Caco-2 (cell line): ENCODE data around the gene ZC3HAV1. TPM values are rescaled to one million over a fixed set of nuclear protein-coding genes. Genes with fewer than 3 reads are reported as not detected.
A peak's percentile ranks its signal among the peaks of the same experiment; 100 is the strongest.

ENCODE experiments used
- BruUV-seq: library from RNA; stranded (reverse); fragments of 400-500 nt; replicated peaks from 2 replicates; lab custom pipeline; 2021; lab: Mats Ljungman, UMichigan
- CTCF ChIA-PET: fragments of 300-600 bp; sonication (Branson Sonifier 250); formaldehyde crosslinking; loops from one replicate; lab custom pipeline; 2022; ENCODE audit warnings: antibody characterized with exemption; lab: Charles Lee
- POLR2A ChIA-PET: fragments of 300-600 bp; sonication (Branson Sonifier 250); formaldehyde crosslinking; loops from one replicate; lab custom pipeline; 2022; ENCODE audit warnings: antibody characterized with exemption; lab: Charles Lee
- DNase-seq, 2 experiments: peaks; one replicate each; pipeline versions ENCODE4 v3.0.0 to v3.0.0-alpha.2; 2020 to 2022
- H3K27me3 ChIP-seq: replicated peaks from 2 replicates; pipeline ENCODE4 v1.6.0; 2011; ENCODE audit warnings: low read length; ENCODE audit not compliant: control insufficient read depth, insufficient read depth
- H3K36me3 ChIP-seq: 2 replicates; pipeline ENCODE4 v1.5.1; 2011; ENCODE audit warnings: low read length; ENCODE audit not compliant: control insufficient read depth, insufficient read depth
- H3K4me1 ChIP-seq: fragments of 250-450 bp; sonication (Bioruptor Pico); 2 replicates; pipeline ENCODE4 v1.5.1; 2020; ENCODE audit warnings: mild to moderate bottlenecking
- H3K4me3 ChIP-seq: 2 replicates; pipeline ENCODE4 v1.5.1; 2011; ENCODE audit warnings: low read depth, mild to moderate bottlenecking, control low read depth, low read length
- H3K9me3 ChIP-seq: fragments of 250-450 bp; sonication (Bioruptor Pico); 2 replicates; pipeline ENCODE4 v1.5.1; 2020; ENCODE audit warnings: mild to moderate bottlenecking, moderate library complexity
- H3K27ac Mint-ChIP-seq: one replicate; pipeline ENCODE4 v1.8.0; 2022; ENCODE audit warnings: mixed read lengths; ENCODE audit not compliant: unreplicated experiment
- H3K27me3 Mint-ChIP-seq: one replicate; pipeline ENCODE4 v1.8.0; 2022; ENCODE audit warnings: mixed read lengths; ENCODE audit not compliant: insufficient read depth, unreplicated experiment
- H3K36me3 Mint-ChIP-seq: one replicate; pipeline ENCODE4 v1.8.0; 2022; ENCODE audit warnings: mild to moderate bottlenecking, mixed read lengths; ENCODE audit not compliant: insufficient read depth, unreplicated experiment
- H3K4me1 Mint-ChIP-seq: one replicate; pipeline ENCODE4 v1.8.0; 2022; ENCODE audit warnings: low read depth, mixed read lengths; ENCODE audit not compliant: unreplicated experiment
- H3K4me3 Mint-ChIP-seq: one replicate; pipeline ENCODE4 v1.8.0; 2022; ENCODE audit warnings: mild to moderate bottlenecking, moderate library complexity, mixed read lengths; ENCODE audit not compliant: unreplicated experiment
- H3K9me3 Mint-ChIP-seq: one replicate; pipeline ENCODE4 v1.8.0; 2022; ENCODE audit warnings: mixed read lengths; ENCODE audit not compliant: unreplicated experiment
- CTCF ChIP-seq, 2 experiments: fragments of 200-600 bp in 1 of 2; IDR thresholded peaks; 1 replicate in 1 of 2; 2 replicates in 1 of 2; pipeline versions ENCODE4 v1.5.1 to v1.8.0; 2011 to 2022; ENCODE audit warnings: antibody characterized with exemption in 1 of 2, control low read depth in 1 of 2, inconsistent platforms in 1 of 2, low read depth in 1 of 2, low read length in 1 of 2, mild to moderate bottlenecking in 1 of 2, moderate library complexity in 1 of 2; ENCODE audit not compliant: insufficient read depth in 1 of 2, severe bottlenecking in 1 of 2, unreplicated experiment in 1 of 2
- intact Hi-C: fragments of 100-400 bp; cut with micrococcal nuclease; formaldehyde crosslinking; loops from one replicate; pipeline ENCODE4 v1.10.0; 2022; ENCODE audit not compliant: unreplicated experiment
- total RNA-seq: library from RNA; stranded (reverse); gene quantifications from 2 replicates; pipeline ENCODE4 v1.2.3, GENCODE V29; 2022

ZC3HAV1 gene
- total RNA-seq, 1 experiment from 2014 or later = 30.8 TPM

DNA sequence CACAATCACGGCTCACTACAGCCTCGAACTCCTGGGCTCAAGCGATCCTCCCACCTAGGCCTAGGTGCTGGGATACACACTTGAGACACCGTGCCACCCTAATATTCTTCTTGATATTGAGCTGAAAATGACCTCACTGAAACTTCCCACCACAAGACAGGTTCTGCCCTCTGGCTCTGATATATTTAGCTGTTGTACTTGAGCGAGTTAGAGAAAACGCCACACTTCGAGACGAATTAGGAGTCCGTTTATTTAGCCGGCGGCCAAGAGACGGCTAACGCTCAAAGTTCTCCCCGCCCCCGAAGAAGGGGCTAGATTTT lies 17.9 kb downstream of the ZC3HAV1 start:
- Mint-ChIP-seq H3K9me3 (peaks cover 10% of the 10 kb centered on the region), H3K4me1 (peaks cover 27% of the 10 kb centered on the region), H3K27ac (peak overlapping the region; percentile 84), H3K27me3 (no peaks in the 10 kb centered on the region), H3K4me3 (peak overlapping the region; percentile 29), H3K36me3 (peaks cover 25% of the 10 kb centered on the region)
- Histone ChIP-seq H3K36me3 (0 out of 2 replicates have a peak, but pooled peaks cover under 1% of the 10 kb centered on the region), H3K27me3 (no peaks in the 10 kb centered on the region), H3K4me1 (peaks cover 20% of the 10 kb centered on the region), H3K9me3 (no peaks in the 10 kb centered on the region), H3K4me3 (no peak overlapping the region)
- TF ChIP-seq CTCF (IDR thresholded peaks at IDR 0.05; ENCODE audit: insufficient read depth in 1 of 2, low read depth in 1 of 2, low read length in 1 of 2, severe bottlenecking in 1 of 2, unreplicated experiment in 1 of 2) = no peak
- ChIA-PET CTCF (interaction anchor here (0.8 kb wide), 1 partner anchor 17 kb away, joined by 3 read pairs; no protein-coding TSS in a partner anchor), POLR2A (no interaction called here)
- DNase-seq = no peak
- no TSS peak for BruUV-seq
- intact Hi-C loops = loop anchor here (5.0 kb wide), 1 partner anchor 251 kb away; the partner anchor contains the start of gene FMC1

- BruUV-seq = no TSS peak
- no peak for DNase-seq
- Mint-ChIP-seq H3K27ac (no peak overlapping the region), H3K4me1 (peaks cover 21% of the 10 kb centered on the region), H3K4me3 (no peak overlapping the region), H3K9me3 (peaks cover 10% of the 10 kb centered on the region), H3K27me3 (no peaks in the 10 kb centered on the region), H3K36me3 (peaks cover 39% of the 10 kb centered on the region)
- no peaks in the 10 kb centered on the region for H3K27me3 ChIP-seq
- H3K9me3 ChIP-seq = no peaks in the 10 kb centered on the region
- H3K4me3 ChIP-seq = no peak overlapping the region
- peaks cover 20% of the 10 kb centered on the region for H3K4me1 ChIP-seq
- no peak for TF ChIP-seq CTCF (IDR thresholded peaks at IDR 0.05; ENCODE audit: insufficient read depth in 1 of 2, low read depth in 1 of 2, low read length in 1 of 2, severe bottlenecking in 1 of 2, unreplicated experiment in 1 of 2)
- ChIA-PET POLR2A (no interaction called here), CTCF (no interaction called here)
- intact Hi-C loops = no loop called here
- 0 out of 2 replicates have a peak, but pooled peaks cover 2% of the 10 kb centered on the region for H3K36me3 ChIP-seq
Observed at GRCh38 chr7:139089118-139089517, 20.4 kb downstream of the ZC3HAV1 start.

- Histone ChIP-seq H3K4me1 (peaks cover 20% of the 10 kb centered on the region), H3K27me3 (no peaks in the 10 kb centered on the region), H3K4me3 (no peak overlapping the region), H3K36me3 (0 out of 2 replicates have a peak, but pooled peaks cover 2% of the 10 kb centered on the region), H3K9me3 (no peaks in the 10 kb centered on the region)
- Mint-ChIP-seq H3K9me3 (peaks cover 10% of the 10 kb centered on the region), H3K27me3 (no peaks in the 10 kb centered on the region), H3K4me3 (no peak overlapping the region), H3K27ac (no peak overlapping the region), H3K36me3 (peaks cover 48% of the 10 kb centered on the region), H3K4me1 (peaks cover 14% of the 10 kb centered on the region)
- ChIA-PET POLR2A (no interaction called here), CTCF (no interaction called here)
- no TSS peak for BruUV-seq
- DNase-seq = no peak
- no peak for TF ChIP-seq CTCF (IDR thresholded peaks at IDR 0.05; ENCODE audit: insufficient read depth in 1 of 2, low read depth in 1 of 2, low read length in 1 of 2, severe bottlenecking in 1 of 2, unreplicated experiment in 1 of 2)
- intact Hi-C loops = no loop called here
Observed at GRCh38 chr7:139088268-139088667, 21.3 kb downstream of the ZC3HAV1 start.
